Tibial nerve (tissue), 4 donors: ENCODE measurements around the gene ROBO4. TPM values are rescaled to one million over a fixed set of nuclear protein-coding genes. Genes with fewer than 3 reads are reported as not detected.

Experiments used
- DNase-seq, 2 donors: peaks; one replicate each; pipeline ENCODE4 v3.0.0-alpha.2; 2019; ENCODE audit warnings: low spot score in 2 of 2
- H3K27ac ChIP-seq, 4 donors: fragments of 200-600 bp; sonication (generic) in 3 of 4; one replicate each; pipeline ENCODE4 v1.5.1; 2017 to 2019; ENCODE audit warnings: mild to moderate bottlenecking in 1 of 4
- H3K27me3 ChIP-seq, 2 donors: fragments of 200-600 bp; sonication (generic) in 1 of 2; one replicate each; pipeline versions ENCODE4 v1.5.1 to v1.6.0; 2017 to 2019
- H3K36me3 ChIP-seq, 3 donors: fragments of 200-600 bp; sonication (generic); one replicate each; pipeline ENCODE4 v1.5.1; 2018 to 2019
- H3K4me1 ChIP-seq, 4 donors: fragments of 200-600 bp; sonication (generic) in 3 of 4; one replicate each; pipeline ENCODE4 v1.5.1; 2017 to 2019
- H3K4me3 ChIP-seq, 4 donors: fragments of 200-600 bp; sonication (generic) in 3 of 4; one replicate each; pipeline ENCODE4 v1.5.1; 2017 to 2019; ENCODE audit warnings: mild to moderate bottlenecking in 1 of 4, moderate library complexity in 1 of 4
- H3K9me3 ChIP-seq, 4 donors: fragments of 200-600 bp; sonication (generic) in 3 of 4; one replicate each; pipeline ENCODE4 v1.5.1; 2017 to 2019
- EP300 ChIP-seq, 2 donors: sonication (generic); formaldehyde crosslinking; IDR thresholded peaks; one replicate each; pipeline ENCODE4 v1.6.1; 2017; ENCODE audit warnings: antibody characterized with exemption in 2 of 2, mild to moderate bottlenecking in 1 of 2
- POLR2A ChIP-seq, 2 donors: fragments of 450-650 bp; IDR thresholded peaks; one replicate each; pipeline ENCODE4 v1.6.1; 2017; ENCODE audit warnings: antibody characterized with exemption in 2 of 2, mild to moderate bottlenecking in 2 of 2, moderate library complexity in 2 of 2
- WGBS, 2 donors: methylation state at CpG; one replicate each; pipeline ENCODE4 v1.1.5; 2018; 5-methylcytosine and 5-hydroxymethylcytosine counted together
- total RNA-seq, 4 donors: library from RNA; depleted of rRNA; stranded (reverse); fragments of >200 nt; gene quantifications; one replicate each; pipeline ENCODE4 v1.1.0, GENCODE V29; 2016
- TF ChIP-seq, protein P1 (sequence below), 5 experiments: fragments of 200-600 bp in 3 of 5; fragments of 450-650 bp in 2 of 5; sonication (generic) in 3 of 5; IDR thresholded peaks; one replicate each; pipeline ENCODE4 v1.5.1; 2016 to 2019; ENCODE audit warnings: antibody characterized with exemption in 5 of 5, mild to moderate bottlenecking in 3 of 5, moderate library complexity in 2 of 5

Gene ROBO4
- total RNA-seq, 4 donors from 2014 or later, result 12.1 to 38.8 (median 28.0) TPM

DNA sequence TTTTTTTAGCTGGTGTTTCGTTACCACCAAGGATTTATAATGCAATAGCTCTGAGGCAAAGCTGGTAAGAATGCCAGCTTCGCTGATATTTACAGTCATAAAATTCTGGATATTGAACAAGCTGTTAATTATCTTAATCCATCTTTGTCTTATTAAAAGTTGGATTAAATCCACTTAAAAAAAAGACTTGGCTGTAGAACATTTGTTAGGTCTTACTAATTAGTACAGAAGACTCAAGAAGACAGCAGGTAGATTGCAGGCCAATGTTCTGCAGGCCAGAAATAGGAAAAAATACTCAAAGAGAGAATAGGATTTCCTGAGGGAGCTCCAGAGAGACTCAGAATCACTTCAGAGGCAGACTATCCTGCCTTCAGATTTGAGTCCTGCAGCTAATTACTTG is 7.5 kb downstream of the ROBO4 start:
- TF ChIP-seq EP300 (IDR thresholded peaks at IDR 0.05), result no peak
- no peak for TF ChIP-seq POLR2A (IDR thresholded peaks at IDR 0.05)
- TF ChIP-seq, protein P1, sequence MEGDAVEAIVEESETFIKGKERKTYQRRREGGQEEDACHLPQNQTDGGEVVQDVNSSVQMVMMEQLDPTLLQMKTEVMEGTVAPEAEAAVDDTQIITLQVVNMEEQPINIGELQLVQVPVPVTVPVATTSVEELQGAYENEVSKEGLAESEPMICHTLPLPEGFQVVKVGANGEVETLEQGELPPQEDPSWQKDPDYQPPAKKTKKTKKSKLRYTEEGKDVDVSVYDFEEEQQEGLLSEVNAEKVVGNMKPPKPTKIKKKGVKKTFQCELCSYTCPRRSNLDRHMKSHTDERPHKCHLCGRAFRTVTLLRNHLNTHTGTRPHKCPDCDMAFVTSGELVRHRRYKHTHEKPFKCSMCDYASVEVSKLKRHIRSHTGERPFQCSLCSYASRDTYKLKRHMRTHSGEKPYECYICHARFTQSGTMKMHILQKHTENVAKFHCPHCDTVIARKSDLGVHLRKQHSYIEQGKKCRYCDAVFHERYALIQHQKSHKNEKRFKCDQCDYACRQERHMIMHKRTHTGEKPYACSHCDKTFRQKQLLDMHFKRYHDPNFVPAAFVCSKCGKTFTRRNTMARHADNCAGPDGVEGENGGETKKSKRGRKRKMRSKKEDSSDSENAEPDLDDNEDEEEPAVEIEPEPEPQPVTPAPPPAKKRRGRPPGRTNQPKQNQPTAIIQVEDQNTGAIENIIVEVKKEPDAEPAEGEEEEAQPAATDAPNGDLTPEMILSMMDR (IDR thresholded peaks at IDR 0.05), result no peak
- no peak for DNase-seq
- H3K9me3 ChIP-seq, result no peaks in the 10 kb centered on the region
- peaks cover 0 to 53% (median 6%) of the 10 kb centered on the region in 4 donors for H3K4me1 ChIP-seq
- H3K27ac ChIP-seq, result no peak overlapping the region
- no peaks in the 10 kb centered on the region for H3K27me3 ChIP-seq
- 96 to 97% methylated on average over 2 of the region's 2 CpGs for WGBS, 2 donors
- no peaks in the 10 kb centered on the region for H3K36me3 ChIP-seq
- H3K4me3 ChIP-seq, result no peak overlapping the region

DNA sequence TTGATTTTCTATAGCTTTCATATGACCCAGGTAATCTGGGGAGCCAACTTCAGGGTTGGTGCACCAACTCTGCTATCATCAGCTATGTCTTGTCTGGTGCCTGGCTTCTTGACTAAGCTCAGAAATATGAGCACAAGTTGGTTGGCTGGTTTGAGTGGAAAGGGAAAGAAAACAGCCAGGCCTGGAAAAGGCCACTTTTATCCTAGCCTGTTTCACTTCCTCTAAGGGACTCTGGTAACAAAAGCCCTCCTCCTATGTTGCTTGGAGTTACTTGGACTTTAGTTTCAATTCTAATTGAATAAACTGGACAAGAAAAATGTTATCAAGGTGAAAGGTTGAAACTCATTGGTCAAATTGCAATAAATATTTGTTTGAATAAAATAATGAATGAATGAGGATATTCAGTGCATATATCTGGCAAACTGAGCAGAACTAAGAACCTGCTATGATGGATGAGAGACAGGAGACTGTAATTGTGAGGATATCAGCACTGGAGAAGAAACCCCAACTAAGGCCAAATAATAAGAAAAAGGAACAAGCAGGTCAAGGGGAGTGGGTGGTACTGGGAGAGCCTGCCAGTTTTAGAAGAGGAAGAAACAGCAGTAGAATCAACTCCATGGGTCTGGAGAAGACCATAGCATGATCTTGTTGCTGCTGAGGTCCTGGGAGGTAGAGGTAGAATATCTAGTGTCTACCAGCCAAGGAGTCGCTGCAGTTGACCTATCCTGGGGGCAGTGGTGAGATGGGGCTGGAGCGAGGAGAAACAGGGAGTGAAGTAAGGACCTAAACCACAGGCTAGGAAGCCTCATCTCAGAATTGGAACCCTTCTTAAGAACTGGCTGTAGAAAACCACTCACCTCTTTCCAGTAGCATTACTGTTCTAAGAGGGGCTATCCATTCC is 8.2 kb downstream of the ROBO4 start:
- Histone ChIP-seq H3K4me1 (peaks cover 0 to 53% (median 6%) of the 10 kb centered on the region in 4 donors), H3K27ac (no peak overlapping the region), H3K36me3 (no peaks in the 10 kb centered on the region), H3K27me3 (no peaks in the 10 kb centered on the region), H3K4me3 (no peak overlapping the region), H3K9me3 (no peaks in the 10 kb centered on the region)
- DNase-seq, result no peak
- TF ChIP-seq POLR2A (IDR thresholded peaks at IDR 0.05), result no peak
- TF ChIP-seq EP300 (IDR thresholded peaks at IDR 0.05), result no peak
- TF ChIP-seq, protein P1 (IDR thresholded peaks at IDR 0.05), result no peak
- 93% methylated on average over 2 of the region's 2 CpGs for WGBS, 2 donors

DNA sequence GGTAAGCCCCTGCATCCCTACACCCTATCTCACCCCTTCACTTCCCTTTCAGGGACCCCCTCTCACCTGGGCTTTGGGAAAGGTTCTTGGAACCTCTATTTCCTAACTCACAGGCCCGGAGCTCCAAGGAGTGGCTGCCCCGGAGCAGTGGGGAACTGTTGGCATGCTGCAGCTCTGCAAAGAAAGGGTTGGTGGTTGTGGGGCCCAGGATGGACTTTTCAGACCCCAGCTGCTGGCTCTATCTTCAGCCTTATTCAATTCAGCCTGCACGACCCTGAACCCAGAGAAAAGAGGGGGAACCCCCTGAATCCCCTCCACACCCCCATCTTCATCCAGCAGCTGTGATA is 10.0 kb downstream of the ROBO4 start:
- TF ChIP-seq EP300 (IDR thresholded peaks at IDR 0.05) (no peak), POLR2A (IDR thresholded peaks at IDR 0.05) (no peak)
- TF ChIP-seq, protein P1 (IDR thresholded peaks at IDR 0.05), result no peak
- Histone ChIP-seq H3K27me3 (no peaks in the 10 kb centered on the region), H3K9me3 (no peaks in the 10 kb centered on the region), H3K4me1 (peaks cover 0 to 46% (median 8%) of the 10 kb centered on the region in 4 donors), H3K27ac (no peak overlapping the region), H3K36me3 (no peaks in the 10 kb centered on the region), H3K4me3 (no peak overlapping the region)
- DNase-seq, result no peak
- WGBS, 2 donors, result 83 to 86% methylated on average over 3 of the region's 3 CpGs

DNA sequence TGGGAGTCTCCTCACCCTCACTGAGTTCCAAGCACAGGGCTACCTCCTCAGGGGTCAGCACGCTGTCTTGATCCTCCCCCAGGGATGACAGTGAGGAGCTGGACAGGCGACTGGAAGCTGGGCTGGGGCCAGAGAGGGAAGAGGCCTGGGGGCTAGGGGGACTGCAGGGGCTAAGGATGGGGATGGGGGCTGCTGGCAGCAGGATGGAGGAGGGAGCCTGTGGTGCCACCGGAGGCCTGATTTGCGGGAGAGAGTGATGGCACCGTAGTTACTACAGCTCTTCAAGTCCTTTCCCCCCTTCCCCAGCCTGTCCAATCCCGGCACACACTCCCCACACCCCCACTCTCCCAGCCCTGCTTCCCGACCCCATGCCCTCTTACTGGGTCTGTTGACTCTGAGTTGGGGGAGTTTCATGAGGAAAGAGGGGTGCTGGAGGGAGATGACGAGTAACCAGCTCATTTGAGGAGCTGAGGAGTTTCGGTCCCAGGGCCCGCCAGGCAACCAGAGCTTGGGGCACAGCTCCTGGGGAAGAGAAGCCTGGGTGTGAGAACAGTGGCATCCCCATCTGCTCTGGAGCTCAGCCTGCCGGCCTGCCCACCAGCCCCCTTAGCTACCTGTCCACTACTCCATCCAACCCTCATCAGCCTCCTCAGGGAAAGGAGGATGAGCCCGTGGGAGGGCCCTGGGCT is 10.5 kb downstream of the ROBO4 start:
- H3K27ac ChIP-seq, result no peak overlapping the region
- no peaks in the 10 kb centered on the region for H3K27me3 ChIP-seq
- peaks cover 0 to 51% (median 9%) of the 10 kb centered on the region in 4 donors for H3K4me1 ChIP-seq
- no peaks in the 10 kb centered on the region for H3K9me3 ChIP-seq
- H3K4me3 ChIP-seq, result no peak overlapping the region
- 85 to 88% methylated on average over 11 to 12 of the region's 12 CpGs for WGBS, 2 donors
- no peaks in the 10 kb centered on the region for H3K36me3 ChIP-seq
- no peak for TF ChIP-seq EP300 (IDR thresholded peaks at IDR 0.05)
- TF ChIP-seq, protein P1 (IDR thresholded peaks at IDR 0.05), result no peak
- no peak for TF ChIP-seq POLR2A (IDR thresholded peaks at IDR 0.05)
- no peak for DNase-seq

DNA sequence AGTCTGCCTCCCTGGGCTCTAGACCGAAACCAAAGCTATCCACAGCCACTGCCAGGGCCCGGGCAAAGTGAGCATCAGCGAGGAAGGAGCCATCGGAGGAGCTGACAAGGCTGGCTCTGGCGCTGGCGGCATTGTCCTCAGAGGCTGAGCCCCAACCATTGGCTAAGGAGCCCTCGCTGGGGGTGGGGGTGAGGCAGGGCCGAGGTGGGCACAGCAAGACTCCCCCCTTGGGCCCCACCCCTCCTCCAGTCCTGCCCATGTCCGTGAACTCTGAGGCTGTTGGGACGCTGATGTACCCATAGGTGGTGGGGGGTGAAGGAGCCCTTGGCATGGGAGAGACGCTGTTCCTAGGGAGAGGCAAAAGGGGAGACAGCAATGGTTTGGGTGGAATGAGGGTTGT is 11.2 kb downstream of the ROBO4 start:
- no peak for DNase-seq
- TF ChIP-seq EP300 (IDR thresholded peaks at IDR 0.05), result no peak
- TF ChIP-seq POLR2A (IDR thresholded peaks at IDR 0.05), result no peak
- TF ChIP-seq, protein P1 (IDR thresholded peaks at IDR 0.05), result no peak
- no peaks in the 10 kb centered on the region for H3K27me3 ChIP-seq
- no peak overlapping the region for H3K4me3 ChIP-seq
- no peaks in the 10 kb centered on the region for H3K36me3 ChIP-seq
- WGBS, 2 donors, result 84 to 90% methylated on average over 11 of the region's 11 CpGs
- no peaks in the 10 kb centered on the region for H3K9me3 ChIP-seq
- H3K4me1 ChIP-seq, result peaks cover 0 to 48% (median 9%) of the 10 kb centered on the region in 4 donors
- H3K27ac ChIP-seq, result no peak overlapping the region
